ENCODE results near the gene XPO6.

GRCh38 chr16:28120754-28121153 lies 91.0 kb downstream of the XPO6 start:
- TF ChIP-seq CTCF (IDR thresholded peaks at IDR 0.05) = no peak
- TF ChIP-seq POLR2A (IDR thresholded peaks at IDR 0.05) = no peak
